Activated CD8-positive, alpha-beta memory T cell treated with anti-CD3 and anti-CD28 coated beads, Interleukin-2, amount 50 U/mL, for 24 hours (primary cell): ENCODE measurements around the gene CADPS.

Experiments
- DNase-seq: peaks from one replicate; pipeline ENCODE4 v3.0.0-alpha.2; 2020; ENCODE audit errors: extremely low read depth

The CADPS gene

DNA sequence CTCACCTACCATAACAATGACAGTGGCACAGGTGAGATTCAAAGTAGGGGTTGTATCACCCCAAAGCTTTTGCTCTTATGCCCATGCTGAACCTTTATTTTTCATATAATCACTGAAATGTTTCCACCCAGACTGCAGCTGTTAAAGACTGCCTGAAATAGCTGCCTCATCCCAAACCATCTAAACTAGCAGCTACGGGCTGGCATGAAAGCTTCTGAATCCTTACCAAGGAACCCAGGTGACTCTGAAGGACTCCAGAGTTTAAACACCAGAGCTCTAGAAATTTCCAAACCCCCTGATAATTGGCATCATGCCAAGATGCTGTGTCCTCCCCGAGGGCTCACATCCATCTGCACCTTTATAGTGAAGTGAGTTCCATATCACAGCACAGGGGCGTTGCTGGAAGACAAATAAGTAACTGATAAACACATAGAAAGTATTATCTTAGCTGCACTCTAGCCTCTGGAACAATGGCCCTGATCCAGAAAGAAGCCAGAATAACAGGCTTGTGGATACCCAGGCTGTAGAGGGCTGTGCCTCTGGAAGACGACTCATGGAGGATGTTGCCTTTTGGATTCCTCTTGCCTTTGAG lies 238.9 kb downstream of the CADPS start:
- no peak for DNase-seq

DNA sequence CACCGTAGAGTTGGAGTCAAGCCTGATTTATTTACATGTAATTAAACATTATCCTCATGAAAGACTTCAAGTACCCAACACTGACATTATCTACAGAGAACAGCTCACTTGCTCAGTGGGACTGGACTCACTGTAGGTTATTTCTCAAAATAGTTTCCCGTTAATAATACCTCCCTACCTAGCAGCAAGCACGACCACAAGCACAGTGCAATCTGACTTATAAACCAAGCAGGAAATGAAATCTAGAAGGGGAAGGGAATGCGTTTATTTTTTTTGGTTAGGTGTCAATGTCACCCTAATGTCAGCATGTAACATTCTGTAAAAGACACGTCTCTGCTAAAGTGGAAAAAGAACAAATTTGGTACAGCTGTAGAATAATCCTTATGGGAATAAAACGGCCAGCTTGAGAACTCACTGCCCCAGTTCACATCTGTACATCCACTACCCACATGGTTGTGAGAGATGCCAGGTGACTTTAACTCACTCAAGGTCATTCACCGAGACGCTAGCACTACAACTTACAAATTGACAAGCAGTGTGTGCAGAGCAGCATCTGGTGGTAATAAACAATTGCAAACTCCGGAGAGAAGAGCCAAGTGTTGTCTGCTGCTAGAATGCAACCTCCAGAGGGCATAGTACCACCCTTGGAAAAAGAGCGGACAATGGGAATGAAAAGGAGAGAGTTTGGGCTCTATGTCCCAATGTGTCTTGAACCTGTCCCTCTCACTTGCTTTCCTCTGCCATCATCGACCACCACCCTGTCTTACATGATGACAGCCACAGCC lies 242.5 kb downstream of the CADPS start:
- no peak for DNase-seq

DNA sequence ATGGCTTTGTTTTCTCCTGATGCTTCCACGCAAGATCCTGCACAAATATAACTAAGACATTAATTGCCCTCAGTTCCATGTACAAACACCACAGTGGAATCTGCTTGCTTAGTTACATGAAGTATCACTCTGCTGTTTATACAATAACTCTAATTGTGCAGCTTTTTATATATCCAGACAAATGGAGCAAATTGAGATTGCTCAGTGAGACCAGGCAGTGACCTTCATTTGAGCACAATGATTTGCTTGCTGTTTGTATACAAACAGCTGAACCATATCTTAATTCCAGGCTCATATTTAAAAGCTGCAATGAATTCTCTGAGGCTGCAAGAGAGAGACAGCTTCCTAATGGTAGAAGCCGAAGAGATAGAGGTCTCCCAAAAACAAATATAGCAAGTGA lies 243.7 kb downstream of the CADPS start:
- no peak for DNase-seq

DNA sequence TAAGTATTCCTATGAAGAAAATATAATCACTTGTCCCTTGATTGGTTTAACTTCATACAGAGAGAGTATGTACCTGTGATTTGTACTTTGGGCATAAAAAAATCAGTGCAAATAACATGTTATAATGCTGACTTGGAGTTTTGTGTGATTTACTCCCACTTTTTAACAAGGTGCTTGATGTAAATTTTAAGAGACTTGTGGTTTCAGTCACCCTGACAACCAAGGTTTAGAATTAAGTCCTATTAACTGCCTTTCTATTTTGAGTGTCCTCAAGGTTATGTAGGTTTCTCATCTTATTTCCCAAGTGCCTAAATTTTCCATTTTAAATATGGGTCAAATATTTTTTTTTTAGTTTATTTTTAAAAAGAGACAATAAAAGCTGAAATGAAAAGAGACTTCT lies 244.6 kb downstream of the CADPS start:
- DNase-seq: no peak

DNA sequence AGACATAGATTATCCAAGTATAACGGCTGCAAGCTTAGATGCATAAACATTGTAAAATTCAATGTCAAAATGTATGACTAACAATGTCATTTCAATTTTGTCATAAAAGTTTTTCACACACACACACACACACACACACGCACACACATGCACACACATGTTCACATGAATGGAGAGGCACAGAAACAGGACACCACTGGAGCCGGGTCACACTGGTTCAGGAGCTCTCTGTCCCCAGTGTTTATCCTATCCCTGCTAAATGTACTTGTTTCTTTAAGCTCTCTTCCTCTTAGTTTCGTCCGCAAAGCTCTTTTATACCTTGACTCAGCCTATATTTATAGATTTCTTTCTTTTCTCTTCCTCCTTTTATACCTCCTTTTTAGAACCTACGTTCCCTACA lies 249.9 kb downstream of the CADPS start:
- no peak for DNase-seq

DNA sequence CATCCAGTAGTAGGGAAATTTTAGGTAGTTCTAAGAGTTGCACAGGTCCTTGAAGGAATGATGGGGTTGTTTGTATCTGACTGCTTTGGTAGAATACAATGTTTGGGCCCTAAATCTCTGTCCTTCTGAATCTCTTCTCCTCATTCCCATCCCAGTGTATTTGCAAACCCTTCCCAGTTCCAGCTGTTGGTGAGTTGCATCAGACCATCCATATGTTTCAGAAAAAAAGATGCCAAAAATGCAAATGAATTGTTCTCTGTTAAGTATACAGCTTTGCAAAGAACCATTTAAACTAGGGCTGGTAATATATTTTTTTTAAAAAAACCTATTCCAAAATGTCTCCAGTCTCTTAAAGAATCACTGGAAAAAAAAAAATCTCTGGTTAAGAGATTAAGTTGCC lies 251.0 kb downstream of the CADPS start:
- DNase-seq: no peak

DNA sequence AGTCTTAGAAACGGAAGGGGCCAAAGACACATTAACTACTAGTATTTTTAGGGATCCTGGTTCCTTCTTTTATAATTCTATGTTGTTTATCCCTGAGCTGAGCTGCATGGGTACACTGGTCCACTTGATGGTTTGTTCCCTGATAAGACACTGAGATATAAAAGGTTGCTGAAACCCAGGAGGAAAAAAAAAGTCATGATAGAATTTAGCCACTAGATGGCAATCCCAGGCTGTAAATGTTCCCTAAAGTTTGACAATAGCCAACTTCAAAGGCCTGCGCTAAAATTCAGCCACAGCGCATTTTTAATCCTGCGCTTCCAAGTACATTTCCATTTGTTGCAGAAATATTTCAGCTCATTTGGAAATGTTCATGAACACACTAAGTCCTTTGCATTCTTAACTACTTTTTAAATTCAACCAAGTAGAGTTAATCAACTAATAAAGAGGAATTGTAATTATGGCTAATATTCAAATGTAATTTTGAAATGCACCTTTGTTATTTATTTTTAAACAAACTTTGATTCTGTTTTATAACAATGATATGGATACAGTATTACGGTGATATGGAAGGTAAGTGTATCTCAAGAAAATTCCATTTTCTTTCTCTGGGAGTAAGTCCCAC lies 252.6 kb downstream of the CADPS start:
- DNase-seq: no peak

DNA sequence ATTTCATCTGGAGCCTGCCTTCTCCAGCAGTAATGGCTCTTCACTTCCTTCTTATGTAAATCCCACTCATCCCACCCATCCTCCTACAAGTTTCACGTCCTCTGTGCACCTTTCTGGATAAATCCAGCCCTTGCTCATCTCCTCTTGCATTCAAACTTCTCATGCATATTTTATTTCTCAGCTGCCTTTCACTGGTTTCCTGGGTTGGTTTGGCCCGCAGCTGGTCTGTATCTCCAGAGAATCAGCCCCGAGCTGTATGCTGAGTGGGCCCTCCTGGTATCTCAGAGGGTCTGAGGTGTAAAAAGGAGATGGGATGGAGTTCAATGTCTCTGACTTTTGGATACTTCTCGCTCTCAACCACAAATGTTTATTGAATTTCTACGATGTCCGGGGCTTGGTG lies 253.3 kb downstream of the CADPS start:
- DNase-seq: no peak

DNA sequence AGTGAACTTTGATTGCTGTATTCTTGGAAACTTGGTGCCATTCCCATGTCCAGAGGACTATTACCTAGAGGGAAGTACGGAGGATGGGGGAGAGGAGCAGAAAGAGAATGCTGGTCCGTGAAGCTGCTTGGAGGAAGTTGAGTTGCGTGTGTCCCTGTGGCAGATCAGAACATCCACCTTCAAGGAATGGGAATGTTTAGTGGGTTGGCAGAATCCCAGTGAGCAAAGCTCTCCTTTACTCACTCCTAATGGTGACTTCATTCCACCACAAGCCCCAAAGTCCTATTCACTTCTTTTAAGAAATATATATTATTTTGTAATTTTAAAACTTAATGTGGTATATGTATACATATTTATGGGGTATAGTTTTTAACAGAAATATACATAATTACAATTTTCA lies 254.0 kb downstream of the CADPS start:
- DNase-seq: no peak

DNA sequence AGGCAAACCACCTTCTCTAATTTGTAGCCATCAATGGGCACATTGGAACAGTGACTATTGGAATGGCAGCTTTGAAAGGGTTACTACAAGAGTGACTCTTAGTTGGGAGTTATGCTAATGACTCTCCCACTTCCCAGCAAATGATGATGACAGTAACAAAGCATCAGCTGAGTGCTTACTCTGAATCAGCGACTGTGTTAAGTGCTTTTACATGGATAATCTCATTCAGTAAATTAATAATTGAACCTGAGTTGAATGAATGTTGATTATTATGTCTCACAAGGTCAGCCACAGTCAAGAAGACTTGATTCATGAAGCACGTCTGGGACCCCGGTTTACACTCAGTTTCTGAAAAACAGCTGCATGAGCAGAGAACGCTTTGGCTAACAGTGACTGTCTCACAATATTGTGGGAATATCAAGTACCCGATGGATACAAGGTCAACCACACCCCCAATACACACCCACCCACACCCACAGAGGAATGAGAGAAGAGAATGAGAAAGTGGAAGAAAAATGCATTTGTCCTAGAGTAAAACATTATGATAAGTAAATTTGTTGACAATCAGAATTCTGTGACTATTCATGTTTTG lies 259.9 kb downstream of the CADPS start:
- no peak for DNase-seq

DNA sequence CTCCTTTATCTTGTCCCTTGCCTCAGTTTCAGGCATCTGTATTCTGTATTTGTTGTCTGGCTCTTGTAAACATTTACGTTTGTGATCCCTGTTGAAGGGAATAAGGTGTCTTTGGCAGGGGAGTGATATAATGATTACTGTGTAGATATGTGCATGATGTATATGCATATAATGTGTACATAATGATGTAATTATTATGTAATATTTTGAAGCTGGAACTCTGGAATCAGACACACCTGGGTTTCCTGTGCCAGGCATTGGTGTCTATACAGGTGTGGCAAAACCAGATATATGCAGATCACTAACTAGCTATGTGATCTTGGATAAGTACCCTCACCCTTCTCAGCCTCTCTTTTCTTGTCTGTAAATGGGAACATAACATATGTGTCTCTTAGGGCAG lies 260.7 kb downstream of the CADPS start:
- DNase-seq: no peak

DNA sequence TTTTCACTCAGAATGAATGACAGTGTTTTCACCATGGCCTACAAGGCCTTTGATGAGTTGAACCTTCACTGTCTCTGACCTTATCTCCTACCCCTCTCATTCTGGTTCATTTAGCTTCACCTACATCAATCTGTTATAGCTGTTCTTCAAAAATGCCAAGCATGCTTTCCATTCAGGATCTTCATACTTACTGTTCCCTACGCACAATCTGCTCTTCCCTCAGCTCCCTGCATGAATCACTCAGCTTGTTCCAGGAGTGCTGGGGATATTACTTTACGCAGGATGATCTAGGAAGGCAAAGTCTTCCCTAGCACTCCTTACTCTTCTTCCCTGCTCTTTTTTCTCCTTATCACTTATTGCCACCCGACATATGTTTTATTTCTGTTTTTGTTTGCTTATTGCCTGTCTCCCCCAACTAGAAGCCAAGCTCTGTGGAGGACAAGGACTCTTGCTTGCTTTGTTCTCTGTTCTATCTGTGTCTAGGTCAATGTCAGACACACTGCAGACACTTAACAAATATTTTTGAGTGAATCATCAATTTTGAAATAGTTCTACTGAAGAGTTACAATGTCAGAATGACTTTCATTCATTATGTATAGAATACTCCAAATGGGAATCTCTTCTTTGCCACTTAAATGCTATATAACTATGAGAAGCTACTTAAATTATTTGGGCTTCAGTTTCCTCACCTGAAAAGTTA lies 263.5 kb downstream of the CADPS start:
- DNase-seq: no peak

DNA sequence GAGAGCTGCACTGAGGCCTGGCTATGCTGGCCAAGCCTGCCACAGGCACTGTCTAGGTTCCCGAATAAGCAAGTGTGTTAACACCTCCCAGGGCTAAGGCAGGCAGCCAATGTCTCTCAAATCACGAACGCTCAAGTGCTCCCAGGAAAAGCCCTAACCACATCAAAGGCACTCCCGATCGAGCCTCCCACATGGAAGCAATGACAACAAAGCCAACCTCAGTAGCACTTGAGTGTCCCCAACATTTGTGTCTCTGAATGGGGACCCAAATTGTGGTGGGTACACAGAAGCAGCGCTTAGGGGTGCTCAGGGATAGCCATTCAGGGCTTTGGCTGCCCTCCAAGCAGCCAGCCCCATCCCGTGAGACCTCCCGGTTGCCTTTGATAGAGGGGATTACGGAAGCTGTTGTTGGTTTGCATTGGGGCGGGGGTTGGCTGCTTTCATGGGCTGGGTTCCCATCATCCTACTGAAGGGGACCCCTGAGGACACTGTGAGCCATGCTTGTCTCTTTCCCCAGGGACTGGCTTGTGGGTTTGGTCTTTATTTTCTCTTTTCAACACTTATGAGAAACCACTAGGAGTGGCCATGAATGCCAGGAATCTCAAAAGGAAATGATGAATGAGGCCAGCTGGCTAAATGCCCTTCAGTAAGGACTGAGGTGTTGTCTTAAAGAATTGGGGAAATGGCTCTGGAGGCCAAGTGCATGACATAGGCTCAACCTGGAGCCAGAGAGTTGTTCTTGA lies 267.8 kb downstream of the CADPS start:
- DNase-seq: no peak

DNA sequence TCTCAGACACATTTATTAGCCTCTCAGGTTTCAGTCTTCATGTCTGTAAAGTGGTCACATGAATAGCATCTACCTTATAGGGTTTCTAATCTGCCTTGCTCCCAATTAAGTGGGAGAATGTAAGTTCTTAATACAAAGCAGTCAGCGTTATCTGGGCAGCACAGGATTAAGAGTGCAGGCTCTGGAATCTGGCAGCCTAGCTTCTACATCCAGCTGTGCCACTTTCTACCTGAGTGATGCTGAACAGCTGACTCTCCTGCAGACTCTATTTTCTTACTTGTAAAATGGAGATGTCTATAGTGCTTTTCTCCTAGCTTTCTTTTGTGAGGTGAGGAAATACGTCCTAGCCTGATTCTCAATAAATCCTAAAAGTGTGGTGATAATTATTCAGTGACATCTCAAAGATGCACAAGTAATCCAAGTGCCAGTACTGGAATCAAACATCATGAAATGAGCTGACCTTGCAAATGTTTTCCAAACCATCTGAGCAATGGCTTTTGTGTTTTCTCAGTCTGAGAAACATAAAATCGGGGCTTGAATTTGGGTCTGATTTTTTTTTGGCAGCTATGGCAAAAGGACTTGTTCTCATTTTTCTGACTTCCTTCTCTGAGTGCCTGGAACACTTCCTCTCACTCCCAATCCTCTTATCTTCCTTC lies 269.7 kb downstream of the CADPS start:
- DNase-seq: no peak

DNA sequence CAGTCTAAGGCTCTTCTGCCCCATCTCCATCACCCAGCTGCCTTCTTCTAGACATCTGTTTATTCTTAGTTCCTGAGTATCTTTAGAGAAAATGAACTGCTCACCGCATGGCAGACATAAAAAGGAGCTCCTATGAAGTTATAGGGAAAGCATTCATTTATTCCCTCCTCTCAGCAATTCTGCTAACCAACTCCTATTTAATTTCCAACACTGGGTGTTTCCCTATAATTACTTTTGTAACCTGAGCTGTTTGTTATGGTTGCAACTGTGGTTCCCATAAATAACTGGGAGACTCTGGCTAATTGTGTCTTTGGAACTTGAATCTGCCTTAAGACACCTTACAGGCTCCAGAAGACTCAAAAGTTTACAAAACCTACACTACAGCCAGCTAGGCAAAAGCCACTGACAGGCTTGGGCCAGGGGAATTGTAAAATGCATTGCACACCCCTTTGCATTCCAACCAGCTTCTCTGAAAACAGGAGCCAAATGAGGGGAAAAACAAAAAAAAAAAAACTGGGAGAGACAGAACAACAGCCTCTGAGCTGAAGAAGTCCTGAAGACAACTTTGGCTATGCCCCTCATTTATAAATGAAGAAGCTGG lies 270.4 kb downstream of the CADPS start:
- DNase-seq: no peak

DNA sequence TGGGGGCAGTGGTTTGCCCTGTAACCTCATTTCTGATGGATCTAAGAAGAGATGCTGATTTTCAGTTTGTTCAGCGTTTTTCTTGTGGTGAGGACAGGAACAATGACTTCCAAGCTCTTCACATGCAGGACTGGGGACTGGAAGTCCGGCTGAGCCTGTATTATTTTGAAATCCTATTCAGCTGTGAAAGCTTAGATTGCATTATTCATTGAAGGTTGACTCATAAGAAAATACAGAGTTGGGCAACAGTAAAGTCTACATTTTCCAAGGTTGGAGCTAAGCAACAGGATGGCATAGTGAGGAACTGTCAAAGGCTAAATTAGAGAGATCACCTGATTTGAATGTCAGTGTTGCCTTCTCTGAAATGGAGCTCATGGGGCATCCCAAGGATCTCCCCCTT lies 270.9 kb downstream of the CADPS start:
- no peak for DNase-seq

DNA sequence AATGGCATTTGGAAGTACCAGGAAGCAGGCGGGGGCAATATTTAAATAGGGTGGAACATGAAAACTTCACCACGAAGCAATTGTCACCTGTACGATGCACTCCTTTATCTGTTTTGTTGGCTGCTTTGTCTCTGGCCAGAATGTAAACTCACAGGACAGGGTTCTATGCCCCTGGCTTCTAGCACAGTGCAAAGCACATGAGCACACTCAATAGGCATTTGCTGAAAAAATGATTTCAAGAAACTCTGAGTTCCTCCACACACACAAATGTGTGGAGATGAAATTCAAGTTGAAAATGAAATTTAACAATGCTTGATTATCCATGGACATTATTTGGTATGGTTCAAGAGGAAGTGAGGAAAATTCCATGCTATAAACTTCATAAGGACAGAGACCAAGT lies 272.2 kb downstream of the CADPS start:
- DNase-seq: no peak

DNA sequence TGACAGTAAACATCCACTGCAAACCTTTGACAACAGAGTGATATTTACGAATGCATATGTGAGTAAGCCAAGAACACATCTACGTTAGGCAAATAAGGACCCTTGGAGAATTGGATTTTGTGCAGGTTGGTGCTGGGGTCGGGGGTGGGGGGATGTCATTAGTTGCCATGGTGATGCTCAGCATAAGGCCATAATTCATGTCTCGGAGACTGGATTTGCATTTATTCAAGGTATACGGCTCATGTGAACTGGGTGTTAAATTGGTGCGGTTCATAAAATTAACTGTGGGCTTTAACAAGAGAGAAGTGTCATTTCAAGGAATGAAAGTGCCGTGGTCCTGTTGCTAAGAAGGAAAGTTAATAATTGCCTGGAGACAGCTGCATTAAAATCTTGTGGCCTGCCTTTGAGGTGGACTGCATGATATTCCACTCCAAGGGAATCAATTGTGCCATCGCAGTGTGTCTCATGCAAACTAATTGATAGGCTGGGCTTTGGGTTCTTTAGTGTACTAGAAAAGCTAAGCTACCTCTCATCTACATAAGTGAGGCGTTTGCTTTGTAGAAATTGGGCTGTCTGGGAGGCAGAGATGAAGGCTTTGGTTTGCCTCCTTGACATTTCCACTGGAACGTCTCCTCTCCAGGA lies 273.0 kb downstream of the CADPS start:
- DNase-seq: no peak

DNA sequence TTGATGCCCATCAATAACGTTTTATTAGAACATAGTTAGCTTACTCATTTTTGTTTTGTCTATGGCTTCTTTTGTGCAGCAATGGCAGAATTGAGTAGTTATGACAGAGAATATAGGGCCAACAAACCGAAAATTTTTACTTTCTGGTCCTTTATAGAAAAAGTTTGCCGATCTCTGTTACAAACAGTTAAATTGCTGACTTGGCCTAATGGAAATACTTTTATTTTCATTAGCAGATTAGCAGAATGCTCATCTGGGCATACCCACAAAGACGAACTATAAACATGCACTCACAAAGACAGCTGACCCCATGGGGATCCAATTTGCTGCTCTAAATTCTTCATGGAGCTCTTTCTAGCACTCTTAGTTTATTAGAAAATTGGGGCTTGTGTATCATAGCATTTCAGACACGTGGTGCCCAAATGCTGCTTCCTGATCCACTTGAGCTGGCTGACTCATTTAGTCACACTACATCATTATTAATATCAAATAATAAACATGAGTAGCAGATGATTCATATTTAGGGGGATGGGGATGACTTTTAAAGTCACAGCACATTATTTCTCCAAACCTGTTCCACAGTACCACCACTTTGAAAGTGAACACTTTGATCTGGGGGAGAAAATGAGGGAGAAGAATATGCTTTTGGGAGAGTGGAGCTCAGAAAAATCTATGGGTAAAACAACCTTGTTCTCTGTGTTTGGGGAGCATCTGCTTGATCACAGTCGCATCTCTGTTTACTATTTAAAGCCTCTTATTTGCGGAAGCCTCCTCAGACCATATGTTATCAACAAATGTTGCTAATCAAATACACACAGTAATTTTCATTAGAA lies 273.8 kb downstream of the CADPS start:
- no peak for DNase-seq
